Prostate gland (tissue), 2 donors: ENCODE results near the gene NR0B2.

Source experiments
- POLR2A ChIP-seq: fragments of 450-650 bp; IDR thresholded peaks from one replicate; pipeline ENCODE4 v1.6.1; 2016; ENCODE audit warnings: antibody characterized with exemption, mild to moderate bottlenecking
- POLR2AphosphoS5 ChIP-seq: sonication (generic); formaldehyde crosslinking; IDR thresholded peaks from one replicate; pipeline ENCODE4 v1.6.1; 2017; ENCODE audit warnings: antibody characterized with exemption
- TF ChIP-seq, protein P1 (sequence below), 4 experiments: fragments of 200-600 bp in 2 of 4; fragments of 450-650 bp in 2 of 4; sonication (generic) in 2 of 4; IDR thresholded peaks; 1 replicate in 3 of 4; 2 replicates in 1 of 4; pipeline ENCODE4 v1.5.1; 2016 to 2019; ENCODE audit warnings: antibody characterized with exemption in 4 of 4, mild to moderate bottlenecking in 2 of 4, moderate library complexity in 2 of 4

DNA sequence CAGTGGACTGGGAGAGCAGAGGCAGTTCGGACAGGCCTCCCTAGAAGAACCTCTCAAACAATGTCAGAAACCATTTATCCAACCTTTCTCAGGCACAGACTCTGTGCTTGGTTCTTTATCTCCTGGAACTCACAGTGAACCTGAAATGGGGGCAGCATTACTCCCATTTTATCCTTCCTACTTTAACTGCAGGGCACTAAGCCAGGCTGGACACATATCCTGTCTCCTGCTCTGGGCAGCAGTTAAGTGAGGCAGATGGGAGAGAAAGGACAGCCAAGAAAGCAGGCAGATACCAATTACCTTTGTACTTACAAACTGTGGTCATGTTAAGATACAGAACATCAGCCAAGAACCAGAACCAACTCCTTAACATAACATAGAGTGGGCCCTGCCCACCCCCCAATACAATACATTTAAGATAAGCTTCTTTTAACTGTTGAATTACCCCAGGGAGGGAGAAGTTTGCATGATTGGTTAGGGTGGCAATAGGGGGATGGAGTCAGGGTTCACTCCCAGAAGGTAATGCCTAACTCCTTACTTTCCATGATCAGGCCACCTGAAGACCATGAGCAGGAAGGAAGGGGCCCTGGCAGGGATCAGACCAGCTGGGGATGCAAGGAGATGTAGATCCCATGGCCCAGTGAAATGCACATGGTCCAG, 35.6 kb upstream of the NR0B2 start:
- TF ChIP-seq, protein P1, sequence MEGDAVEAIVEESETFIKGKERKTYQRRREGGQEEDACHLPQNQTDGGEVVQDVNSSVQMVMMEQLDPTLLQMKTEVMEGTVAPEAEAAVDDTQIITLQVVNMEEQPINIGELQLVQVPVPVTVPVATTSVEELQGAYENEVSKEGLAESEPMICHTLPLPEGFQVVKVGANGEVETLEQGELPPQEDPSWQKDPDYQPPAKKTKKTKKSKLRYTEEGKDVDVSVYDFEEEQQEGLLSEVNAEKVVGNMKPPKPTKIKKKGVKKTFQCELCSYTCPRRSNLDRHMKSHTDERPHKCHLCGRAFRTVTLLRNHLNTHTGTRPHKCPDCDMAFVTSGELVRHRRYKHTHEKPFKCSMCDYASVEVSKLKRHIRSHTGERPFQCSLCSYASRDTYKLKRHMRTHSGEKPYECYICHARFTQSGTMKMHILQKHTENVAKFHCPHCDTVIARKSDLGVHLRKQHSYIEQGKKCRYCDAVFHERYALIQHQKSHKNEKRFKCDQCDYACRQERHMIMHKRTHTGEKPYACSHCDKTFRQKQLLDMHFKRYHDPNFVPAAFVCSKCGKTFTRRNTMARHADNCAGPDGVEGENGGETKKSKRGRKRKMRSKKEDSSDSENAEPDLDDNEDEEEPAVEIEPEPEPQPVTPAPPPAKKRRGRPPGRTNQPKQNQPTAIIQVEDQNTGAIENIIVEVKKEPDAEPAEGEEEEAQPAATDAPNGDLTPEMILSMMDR (IDR thresholded peaks at IDR 0.05) = no peak
- no peak for TF ChIP-seq POLR2AphosphoS5
- TF ChIP-seq POLR2A = no peak
